SK-N-SH (cell line): ENCODE measurements around the gene STOML1. TPM values are rescaled to one million over a fixed set of nuclear protein-coding genes. Genes with fewer than 3 reads are reported as not detected.

Experiments
- CTCF ChIA-PET: fragments of 300-600, 350-600 bp; formaldehyde crosslinking; extraction: SDS; loops from one replicate; lab custom pipeline; 2021; lab: Yijun Ruan, JAX
- POLR2A ChIA-PET: fragments of 350-600 bp; sonication (Branson Sonifier 250); formaldehyde crosslinking; extraction: SDS; loops from one replicate; lab custom pipeline; 2020; ENCODE audit warnings: antibody characterized with exemption, inconsistent platforms; lab: Yijun Ruan, JAX
- DNase-seq: peaks from one replicate; pipeline ENCODE4 v3.0.0; 2012
- H2AFZ ChIP-seq: fragments of 200-600 bp; sonication (generic); 2 replicates; pipeline ENCODE4 v1.8.1; 2016; ENCODE audit warnings: antibody characterized with exemption, mild to moderate bottlenecking, low read depth
- H3F3A ChIP-seq: fragments of 200-600 bp; sonication (generic); replicated peaks from 2 replicates; pipeline ENCODE3; 2016; ENCODE audit warnings: antibody characterized with exemption, mild to moderate bottlenecking; ENCODE audit not compliant: insufficient read depth
- H3K27ac ChIP-seq, 2 experiments: fragments of 200-500 bp in 1 of 2; fragments of 200-600 bp in 1 of 2; sonication (Bioruptor generic) in 1 of 2; sonication (generic), shearing (Covaris generic) in 1 of 2; 2 replicates each; pipeline versions ENCODE4 v1.5.1 to v1.6.1; 2014 to 2016; ENCODE audit warnings: low read depth in 2 of 2, inconsistent platforms in 1 of 2, low read length in 1 of 2, mild to moderate bottlenecking in 1 of 2, mixed read lengths in 1 of 2
- H3K27me3 ChIP-seq: fragments of 200-600 bp; sonication (generic), shearing (Covaris generic); 2 replicates; pipeline ENCODE4 v1.6.1; 2016; ENCODE audit warnings: mixed run types; ENCODE audit not compliant: insufficient read depth
- H3K36me3 ChIP-seq, 2 experiments: fragments of 200-500 bp in 1 of 2; fragments of 200-600 bp in 1 of 2; sonication (Bioruptor generic) in 1 of 2; sonication (generic) in 1 of 2; replicated peaks in 1 of 2; 2 replicates each; pipeline versions ENCODE3 to v1.5.1; 2014 to 2016; ENCODE audit warnings: low read length in 1 of 2, mild to moderate bottlenecking in 1 of 2; ENCODE audit not compliant: insufficient read depth in 2 of 2, control insufficient read depth in 1 of 2
- H3K4me1 ChIP-seq, 2 experiments: fragments of 200-500 bp in 1 of 2; fragments of 200-600 bp in 1 of 2; sonication (Bioruptor generic) in 1 of 2; sonication (generic), shearing (Covaris generic) in 1 of 2; 2 replicates each; pipeline versions ENCODE4 v1.5.1 to v1.6.1; 2014 to 2016; ENCODE audit warnings: low read depth in 1 of 2, low read length in 1 of 2, mixed run types in 1 of 2; ENCODE audit not compliant: insufficient read depth in 2 of 2, control insufficient read depth in 1 of 2
- H3K4me2 ChIP-seq: fragments of 200-600 bp; sonication (generic), shearing (Covaris generic); 2 replicates; pipeline ENCODE4 v1.6.1; 2017; ENCODE audit warnings: mixed run types
- H3K4me3 ChIP-seq, 2 experiments: fragments of 200-500 bp in 1 of 2; fragments of 200-600 bp in 1 of 2; sonication (Bioruptor generic) in 1 of 2; sonication (generic), shearing (Covaris generic) in 1 of 2; 2 replicates each; pipeline versions ENCODE4 v1.5.1 to v1.8.1; 2014 to 2016; ENCODE audit warnings: low read depth in 2 of 2, inconsistent platforms in 1 of 2, low read length in 1 of 2, mild to moderate bottlenecking in 1 of 2, mixed read lengths in 1 of 2, moderate library complexity in 1 of 2
- H3K79me2 ChIP-seq: fragments of 200-600 bp; sonication (generic); 2 replicates; pipeline ENCODE4 v1.8.1; 2017; ENCODE audit warnings: mild to moderate bottlenecking; ENCODE audit not compliant: insufficient read depth
- H3K9ac ChIP-seq: fragments of 200-600 bp; sonication (generic); 2 replicates; pipeline ENCODE4 v1.6.1; 2017; ENCODE audit warnings: mixed run types
- H3K9me2 ChIP-seq: fragments of 200-600 bp; sonication (generic); 2 replicates; pipeline ENCODE4 v1.6.1; 2017; ENCODE audit warnings: mixed run types
- H3K9me3 ChIP-seq: fragments of 200-600 bp; sonication (generic); 2 replicates; pipeline ENCODE4 v1.6.1; 2017; ENCODE audit warnings: mixed run types, mild to moderate bottlenecking, moderate library complexity
- H4K20me1 ChIP-seq: fragments of 200-600 bp; sonication (generic); 2 replicates; pipeline ENCODE4 v1.6.1; 2017; ENCODE audit warnings: mild to moderate bottlenecking, mixed run types; ENCODE audit not compliant: insufficient read depth
- FOXJ3 ChIP-seq: sonication (generic); formaldehyde crosslinking; IDR thresholded peaks from 2 replicates; pipeline ENCODE4 v1.5.1; 2020; ENCODE audit warnings: mild to moderate bottlenecking, missing genetic modification reagents
- FOXM1 ChIP-seq: IDR thresholded peaks from 2 replicates; pipeline ENCODE4 v1.4.0; 2012; ENCODE audit warnings: low read depth, mild to moderate bottlenecking
- GABPA ChIP-seq: IDR thresholded peaks from 2 replicates; pipeline ENCODE4 v1.4.0; 2012; ENCODE audit warnings: low read depth, mild to moderate bottlenecking
- MEF2A ChIP-seq: IDR thresholded peaks from 2 replicates; pipeline ENCODE4 v1.4.0; 2012; ENCODE audit warnings: low read depth, borderline replicate concordance
- NFIC ChIP-seq: IDR thresholded peaks from 2 replicates; pipeline ENCODE4 v1.4.0; 2012; ENCODE audit warnings: borderline replicate concordance
- RCOR1 ChIP-seq: fragments of 150-350 bp; IDR thresholded peaks from 2 replicates; pipeline ENCODE4 v1.6.1; 2017; ENCODE audit warnings: antibody characterized with exemption, low read length
- SIN3A ChIP-seq: IDR thresholded peaks from 2 replicates; pipeline ENCODE4 v1.6.1; 2012; ENCODE audit warnings: low read depth, mild to moderate bottlenecking, low read length, moderate library complexity, borderline replicate concordance
- TAF1 ChIP-seq: IDR thresholded peaks from 2 replicates; pipeline ENCODE4 v1.6.1; 2012; ENCODE audit warnings: low read depth, mild to moderate bottlenecking, low read length, moderate library complexity, borderline replicate concordance
- TEAD4 ChIP-seq: IDR thresholded peaks from 2 replicates; pipeline ENCODE4 v1.4.0; 2012; ENCODE audit warnings: mild to moderate bottlenecking, borderline replicate concordance; ENCODE audit not compliant: insufficient read depth
- YY1 ChIP-seq: IDR thresholded peaks from 2 replicates; pipeline ENCODE4 v1.4.0; 2012; ENCODE audit warnings: low read depth, mild to moderate bottlenecking
- WGBS: methylation state at CpG from one replicate; pipeline ENCODE4 v1.1.6; 2017; ENCODE audit warnings: low lambda C conversion rate; 5-methylcytosine and 5-hydroxymethylcytosine counted together
- polyA plus RNA-seq, 3 experiments: library from polyadenylated mRNA; depleted of rRNA; stranded (reverse); fragments of >200 nt; gene quantifications; 2 replicates each; pipeline ENCODE4 v1.2.3, GENCODE V29; 2012
- TF ChIP-seq, protein P1 (sequence below): IDR thresholded peaks from 2 replicates; pipeline ENCODE4; 2012
- TF ChIP-seq, protein P2 (sequence below): fragments of 150-350 bp; IDR thresholded peaks from 2 replicates; pipeline ENCODE4 v1.6.1; 2017; ENCODE audit warnings: antibody characterized with exemption, low read length, low read depth, borderline replicate concordance

Gene STOML1
- polyA plus RNA-seq, 1 of the 3 experiments (the other 2 are of a cell fraction) = 20.4 TPM

DNA sequence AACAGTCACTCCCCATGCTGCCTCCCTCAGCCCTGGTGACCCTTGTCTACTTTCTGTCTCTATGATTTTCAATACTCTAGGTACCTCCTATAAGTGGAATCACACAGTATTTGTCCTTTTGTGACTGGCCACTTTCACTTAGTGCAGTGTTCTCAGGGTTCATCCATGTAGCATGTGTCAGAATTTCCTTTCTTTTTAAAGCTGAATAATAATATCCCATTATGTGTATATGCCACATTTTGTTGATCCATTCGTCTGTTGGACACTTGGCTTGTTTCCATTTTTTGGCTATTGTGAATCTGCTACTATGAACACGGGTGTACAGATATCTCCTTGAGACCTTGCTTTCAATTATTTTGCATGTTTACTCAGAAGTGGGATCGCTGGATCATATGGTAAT is 36.6 kb upstream of the STOML1 start:
- Histone ChIP-seq H3K9me2 (no peaks in the 10 kb centered on the region), H3K4me3 (no peak overlapping the region), H3K27ac (no peak overlapping the region), H3K4me1 (peaks cover 0 to 8% of the 10 kb centered on the region in 2 experiments; a peak in 2 of 4 replicates), H3K9me3 (no peaks in the 10 kb centered on the region), H3K36me3 (peaks cover 9 to 50% of the 10 kb centered on the region in 2 experiments), H2AFZ (no peak overlapping the region)
- POLR2A ChIA-PET = no interaction called here
- 95% methylated on average over 3 of the region's 3 CpGs for WGBS
- no peak for TF ChIP-seq NFIC
- TF ChIP-seq, protein P1, sequence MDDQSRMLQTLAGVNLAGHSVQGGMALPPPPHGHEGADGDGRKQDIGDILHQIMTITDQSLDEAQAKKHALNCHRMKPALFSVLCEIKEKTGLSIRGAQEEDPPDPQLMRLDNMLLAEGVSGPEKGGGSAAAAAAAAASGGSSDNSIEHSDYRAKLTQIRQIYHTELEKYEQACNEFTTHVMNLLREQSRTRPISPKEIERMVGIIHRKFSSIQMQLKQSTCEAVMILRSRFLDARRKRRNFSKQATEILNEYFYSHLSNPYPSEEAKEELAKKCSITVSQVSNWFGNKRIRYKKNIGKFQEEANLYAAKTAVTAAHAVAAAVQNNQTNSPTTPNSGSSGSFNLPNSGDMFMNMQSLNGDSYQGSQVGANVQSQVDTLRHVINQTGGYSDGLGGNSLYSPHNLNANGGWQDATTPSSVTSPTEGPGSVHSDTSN = no peak
- no peak for TF ChIP-seq RCOR1
- no peak for TF ChIP-seq YY1
- TF ChIP-seq TAF1 = no peak
- TF ChIP-seq TEAD4 = no peak
- TF ChIP-seq GABPA = no peak
- TF ChIP-seq FOXJ3 = no peak
- no peak for TF ChIP-seq SIN3A
- TF ChIP-seq MEF2A = no peak
- TF ChIP-seq, all 33 proteins: peak for 0
- no peak overlapping the region for H3K4me2 ChIP-seq
- peaks cover 8% of the 10 kb centered on the region; the same call in 1 of the 2 replicates for H4K20me1 ChIP-seq
- no peaks in the 10 kb centered on the region for H3F3A ChIP-seq
- DNase-seq = no peak
- no peak overlapping the region for H3K9ac ChIP-seq
- CTCF ChIA-PET = interaction anchor here (1.2 to 2.3 kb wide), 4 partner anchors 9 to 294 kb away, joined by 3 to 9 read pairs (median 4); no protein-coding TSS in a partner anchor
- no peaks in the 10 kb centered on the region for H3K27me3 ChIP-seq
- peaks cover 3% of the 10 kb centered on the region; the same call in 1 of the 2 replicates for H3K79me2 ChIP-seq

DNA sequence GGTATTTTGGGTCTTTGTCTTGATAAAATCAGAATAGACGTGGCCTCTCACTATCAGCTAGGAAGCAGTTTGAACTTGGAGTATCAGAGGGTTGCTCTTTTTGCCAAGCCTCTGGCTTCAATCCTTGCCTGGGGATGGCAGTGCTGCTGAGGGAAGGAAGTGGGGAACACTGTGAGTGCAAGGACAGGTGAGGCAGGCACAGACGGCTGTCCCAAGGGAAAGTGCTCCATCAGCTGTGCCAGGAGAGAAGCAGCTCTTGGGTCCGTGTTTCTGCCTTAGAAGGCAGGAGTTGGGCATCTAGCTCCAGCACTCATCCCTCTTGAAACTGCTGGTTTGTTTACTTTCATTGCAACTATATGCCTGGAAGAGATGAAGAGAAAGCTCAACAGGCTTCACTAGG is 35.6 kb upstream of the STOML1 start:
- Histone ChIP-seq H3K9me2 (no peaks in the 10 kb centered on the region), H3K4me2 (no peak overlapping the region), H4K20me1 (peaks cover 8% of the 10 kb centered on the region; the same call in 1 of the 2 replicates), H3K9ac (no peak overlapping the region), H3K27me3 (no peaks in the 10 kb centered on the region), H3K4me3 (no peak overlapping the region), H2AFZ (no peak overlapping the region), H3K9me3 (no peaks in the 10 kb centered on the region), H3K79me2 (peaks cover 3% of the 10 kb centered on the region; the same call in 1 of the 2 replicates), H3K27ac (no peak overlapping the region), H3F3A (no peaks in the 10 kb centered on the region), H3K36me3 (peaks cover 9 to 50% of the 10 kb centered on the region in 2 experiments), H3K4me1 (peaks cover 0 to 8% of the 10 kb centered on the region in 2 experiments; a peak in 2 of 4 replicates)
- TF ChIP-seq FOXM1 (no peak), SIN3A (no peak), RCOR1 (no peak)
- TF ChIP-seq, protein P2, sequence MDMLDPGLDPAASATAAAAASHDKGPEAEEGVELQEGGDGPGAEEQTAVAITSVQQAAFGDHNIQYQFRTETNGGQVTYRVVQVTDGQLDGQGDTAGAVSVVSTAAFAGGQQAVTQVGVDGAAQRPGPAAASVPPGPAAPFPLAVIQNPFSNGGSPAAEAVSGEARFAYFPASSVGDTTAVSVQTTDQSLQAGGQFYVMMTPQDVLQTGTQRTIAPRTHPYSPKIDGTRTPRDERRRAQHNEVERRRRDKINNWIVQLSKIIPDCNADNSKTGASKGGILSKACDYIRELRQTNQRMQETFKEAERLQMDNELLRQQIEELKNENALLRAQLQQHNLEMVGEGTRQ = no peak
- CTCF ChIA-PET = interaction anchor here (1.1 to 3.1 kb wide), 4 partner anchors 10 to 55 kb away, joined by 3 to 9 read pairs (median 6); no protein-coding TSS in a partner anchor
- 88% methylated on average over 3 of the region's 3 CpGs for WGBS
- POLR2A ChIA-PET = no interaction called here
- DNase-seq = no peak
